Smooth muscle cell (in vitro differentiated cells): ENCODE data around the gene ANAPC4. TPM values are rescaled to one million over a fixed set of nuclear protein-coding genes. Genes with fewer than 3 reads are reported as not detected.

Experiments used
- DNase-seq: peaks from one replicate; lab custom pipeline; 2025; ENCODE audit not compliant: unreplicated experiment; lab: John Stamatoyannopoulos, UW
- H2AFZ ChIP-seq: fragments of 200-600 bp; sonication (generic); 2 replicates; pipeline ENCODE4 v1.6.0; 2016; ENCODE audit warnings: antibody characterized with exemption, low read depth, mild to moderate bottlenecking
- H3F3A ChIP-seq: fragments of 200-600 bp; sonication (generic); 2 replicates; pipeline ENCODE4 v1.6.0; 2017; ENCODE audit warnings: antibody characterized with exemption, low read depth
- H3K27ac ChIP-seq: fragments of 200-600 bp; sonication (generic); 2 replicates; pipeline ENCODE4 v1.5.1; 2016; ENCODE audit warnings: low read depth, mild to moderate bottlenecking
- H3K27me3 ChIP-seq: fragments of 200-600 bp; sonication (generic); 2 replicates; pipeline ENCODE4 v1.6.1; 2016; ENCODE audit warnings: low read depth, mild to moderate bottlenecking
- H3K36me3 ChIP-seq: fragments of 200-600 bp; sonication (generic); 2 replicates; pipeline ENCODE4 v1.5.1; 2016; ENCODE audit warnings: low read depth
- H3K4me1 ChIP-seq: fragments of 200-600 bp; sonication (generic); 2 replicates; pipeline ENCODE4 v1.5.1; 2016; ENCODE audit warnings: low read depth
- H3K4me2 ChIP-seq: fragments of 200-600 bp; sonication (generic); 2 replicates; pipeline ENCODE4 v1.6.0; 2016; ENCODE audit warnings: mild to moderate bottlenecking
- H3K4me3 ChIP-seq: fragments of 200-600 bp; sonication (generic); 2 replicates; pipeline ENCODE4 v1.5.1; 2016; ENCODE audit warnings: mild to moderate bottlenecking
- H3K79me2 ChIP-seq: fragments of 200-600 bp; sonication (generic); 2 replicates; pipeline ENCODE4 v1.6.0; 2016; ENCODE audit warnings: low read depth, mild to moderate bottlenecking
- H3K9ac ChIP-seq: fragments of 200-600 bp; sonication (generic); 2 replicates; pipeline ENCODE4 v1.6.0; 2016; ENCODE audit warnings: low read depth
- H3K9me3 ChIP-seq: fragments of 200-600 bp; sonication (generic); replicated peaks from 2 replicates; pipeline ENCODE4 v1.5.1; 2016; ENCODE audit warnings: low read depth
- H4K20me1 ChIP-seq: fragments of 200-600 bp; sonication (generic); 2 replicates; pipeline ENCODE4 v1.6.0; 2016; ENCODE audit warnings: low read depth
- CTCF ChIP-seq: fragments of 200-600 bp; sonication (generic); IDR thresholded peaks from 2 replicates; pipeline ENCODE4 v1.5.1; 2017; ENCODE audit warnings: borderline replicate concordance, mild to moderate bottlenecking, antibody characterized with exemption; ENCODE audit not compliant: insufficient read depth, poor library complexity, severe bottlenecking
- WGBS: methylation state at CpG from one replicate; pipeline ENCODE4 v1.1.7; 2016; ENCODE audit warnings: low lambda C conversion rate; 5-methylcytosine and 5-hydroxymethylcytosine counted together
- polyA plus RNA-seq: library from polyadenylated mRNA; unstranded; fragments of >200 nt; fragmentation: Nextera tagmentation; extraction: Ambion mirVana; gene quantifications from 2 replicates; pipeline ENCODE4 v1.2.1, GENCODE V29; 2016
- total RNA-seq: library from RNA; depleted of rRNA; stranded (reverse); fragments of >200 nt; gene quantifications from 2 replicates; pipeline ENCODE4 v1.2.3, GENCODE V29; 2014

The ANAPC4 gene
- total and polyA plus RNA-seq, 2 experiments from 2014 or later: 12.4 to 26.0 TPM

- no peak overlapping the region for H3K4me2 ChIP-seq
- no peak overlapping the region for H3K27ac ChIP-seq
- no peaks in the 10 kb centered on the region for H3K27me3 ChIP-seq
- TF ChIP-seq CTCF: no peak
- no peaks in the 10 kb centered on the region for H3K4me1 ChIP-seq
- DNase-seq: no peak
- H2AFZ ChIP-seq: no peak overlapping the region
- peaks cover 12% of the 10 kb centered on the region for H3K9me3 ChIP-seq
- H4K20me1 ChIP-seq: no peaks in the 10 kb centered on the region
- 91% methylated on average over 3 of the region's 3 CpGs for WGBS
- H3K36me3 ChIP-seq: peaks cover 35% of the 10 kb centered on the region
- H3K79me2 ChIP-seq: no peaks in the 10 kb centered on the region
- H3K4me3 ChIP-seq: no peak overlapping the region
- H3F3A ChIP-seq: no peaks in the 10 kb centered on the region
- no peak overlapping the region for H3K9ac ChIP-seq
Observed at GRCh38 chr4:25401066-25401465, 24.0 kb downstream of the ANAPC4 start.

DNA sequence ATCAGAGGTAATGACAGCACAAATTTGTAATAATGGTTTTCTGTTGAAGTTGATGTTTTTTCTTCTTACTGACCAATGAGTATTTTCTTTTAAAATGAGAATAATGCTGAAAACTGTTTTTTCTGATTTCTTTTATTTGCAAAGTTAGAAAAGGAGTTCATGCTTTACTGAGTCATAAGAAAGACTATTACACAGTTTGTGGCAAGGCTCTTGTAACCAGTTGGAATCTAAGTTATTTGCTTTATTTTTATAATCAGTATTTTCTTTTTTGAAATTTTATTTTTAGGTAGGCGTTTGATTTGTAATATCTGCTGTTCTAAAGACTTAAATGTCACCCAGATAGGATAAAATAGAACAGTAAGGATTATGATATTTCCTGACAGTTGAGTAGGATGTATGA lies 25.5 kb downstream of the ANAPC4 start:
- Histone ChIP-seq H3K79me2 (no peaks in the 10 kb centered on the region), H3K4me2 (no peak overlapping the region), H3K36me3 (peaks cover 27% of the 10 kb centered on the region), H3K9ac (no peak overlapping the region), H3K9me3 (peaks cover under 1% of the 10 kb centered on the region), H3F3A (no peaks in the 10 kb centered on the region), H3K4me3 (no peak overlapping the region), H4K20me1 (no peaks in the 10 kb centered on the region), H3K4me1 (no peaks in the 10 kb centered on the region), H2AFZ (no peak overlapping the region), H3K27me3 (no peaks in the 10 kb centered on the region), H3K27ac (no peak overlapping the region)
- no peak for TF ChIP-seq CTCF
- WGBS: 97% methylated on average over 1 of the region's 1 CpG
- no peak for DNase-seq

DNA sequence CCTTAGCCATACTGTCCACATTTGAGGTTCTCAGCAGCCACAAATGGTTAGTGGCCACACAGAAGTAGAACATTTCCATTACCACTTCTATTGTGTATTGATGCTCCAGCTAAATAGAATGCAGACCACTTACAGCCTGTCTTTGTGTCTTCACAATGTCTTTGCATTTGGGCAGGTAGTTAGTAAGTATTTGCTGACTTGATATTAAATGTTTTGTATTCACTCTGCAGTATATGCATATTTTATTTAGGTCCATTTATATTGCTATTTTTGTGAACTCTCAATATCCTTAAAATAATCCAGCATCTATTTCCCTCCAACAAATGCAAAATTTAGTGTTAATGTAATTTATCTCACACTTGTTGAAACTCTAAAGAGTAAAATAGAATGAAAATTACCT lies 26.6 kb downstream of the ANAPC4 start:
- Histone ChIP-seq H3K27ac (no peak overlapping the region), H3K4me3 (no peak overlapping the region), H4K20me1 (no peaks in the 10 kb centered on the region), H3F3A (no peaks in the 10 kb centered on the region), H3K4me2 (no peak overlapping the region), H2AFZ (no peak overlapping the region), H3K4me1 (no peaks in the 10 kb centered on the region), H3K36me3 (peaks cover 22% of the 10 kb centered on the region), H3K9ac (no peak overlapping the region), H3K9me3 (no peaks in the 10 kb centered on the region), H3K27me3 (no peaks in the 10 kb centered on the region), H3K79me2 (no peaks in the 10 kb centered on the region)
- no peak for TF ChIP-seq CTCF
- DNase-seq: no peak

- Histone ChIP-seq H3K9ac (no peak overlapping the region), H3K4me2 (no peak overlapping the region), H3K4me3 (no peak overlapping the region), H2AFZ (no peak overlapping the region), H3K36me3 (peaks cover 24% of the 10 kb centered on the region), H3K27ac (no peak overlapping the region), H3K4me1 (no peaks in the 10 kb centered on the region), H3K27me3 (no peaks in the 10 kb centered on the region), H3K79me2 (no peaks in the 10 kb centered on the region), H3K9me3 (no peaks in the 10 kb centered on the region), H3F3A (no peaks in the 10 kb centered on the region), H4K20me1 (no peaks in the 10 kb centered on the region)
- 97% methylated on average over 2 of the region's 2 CpGs for WGBS
- TF ChIP-seq CTCF: no peak
- no peak for DNase-seq
Observed at GRCh38 chr4:25405453-25405852, 28.4 kb downstream of the ANAPC4 start.
